Esophagus muscularis mucosa (tissue), 3 donors: ENCODE data around the gene FCSK.

ENCODE experiments used
- EP300 ChIP-seq: sonication (generic); formaldehyde crosslinking; IDR thresholded peaks from one replicate; pipeline ENCODE4 v1.6.1; 2017; ENCODE audit warnings: antibody characterized with exemption
- TF ChIP-seq, protein P1 (sequence below), 3 experiments: fragments of 200-600 bp in 2 of 3; fragments of 450-650 bp in 1 of 3; sonication (generic) in 2 of 3; IDR thresholded peaks; one replicate each; pipeline ENCODE4 v1.5.1; 2017 to 2019; ENCODE audit warnings: antibody characterized with exemption in 3 of 3, mild to moderate bottlenecking in 2 of 3, moderate library complexity in 1 of 3

- no peak for TF ChIP-seq EP300
- TF ChIP-seq, protein P1, sequence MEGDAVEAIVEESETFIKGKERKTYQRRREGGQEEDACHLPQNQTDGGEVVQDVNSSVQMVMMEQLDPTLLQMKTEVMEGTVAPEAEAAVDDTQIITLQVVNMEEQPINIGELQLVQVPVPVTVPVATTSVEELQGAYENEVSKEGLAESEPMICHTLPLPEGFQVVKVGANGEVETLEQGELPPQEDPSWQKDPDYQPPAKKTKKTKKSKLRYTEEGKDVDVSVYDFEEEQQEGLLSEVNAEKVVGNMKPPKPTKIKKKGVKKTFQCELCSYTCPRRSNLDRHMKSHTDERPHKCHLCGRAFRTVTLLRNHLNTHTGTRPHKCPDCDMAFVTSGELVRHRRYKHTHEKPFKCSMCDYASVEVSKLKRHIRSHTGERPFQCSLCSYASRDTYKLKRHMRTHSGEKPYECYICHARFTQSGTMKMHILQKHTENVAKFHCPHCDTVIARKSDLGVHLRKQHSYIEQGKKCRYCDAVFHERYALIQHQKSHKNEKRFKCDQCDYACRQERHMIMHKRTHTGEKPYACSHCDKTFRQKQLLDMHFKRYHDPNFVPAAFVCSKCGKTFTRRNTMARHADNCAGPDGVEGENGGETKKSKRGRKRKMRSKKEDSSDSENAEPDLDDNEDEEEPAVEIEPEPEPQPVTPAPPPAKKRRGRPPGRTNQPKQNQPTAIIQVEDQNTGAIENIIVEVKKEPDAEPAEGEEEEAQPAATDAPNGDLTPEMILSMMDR (IDR thresholded peaks at IDR 0.05): no peak
Observed at GRCh38 chr16:70473446-70474319, 19.3 kb downstream of the FCSK start.
